NCI-H146 treated with DMSO at 0.1 percent for 48 hours (cell line): ENCODE data around the gene CCNT1.
A peak's percentile ranks its signal among the peaks of the same experiment; 100 is the strongest.
"Not testable (repeated sequence)": the region's sequence is repeated elsewhere in the genome, so short reads cannot be mapped to it uniquely, and the experiment has no call there.

Experiments
- DNase-seq: peaks from one replicate; lab custom pipeline; 2025; ENCODE audit not compliant: unreplicated experiment; lab: John Stamatoyannopoulos, UW

Gene CCNT1

DNA sequence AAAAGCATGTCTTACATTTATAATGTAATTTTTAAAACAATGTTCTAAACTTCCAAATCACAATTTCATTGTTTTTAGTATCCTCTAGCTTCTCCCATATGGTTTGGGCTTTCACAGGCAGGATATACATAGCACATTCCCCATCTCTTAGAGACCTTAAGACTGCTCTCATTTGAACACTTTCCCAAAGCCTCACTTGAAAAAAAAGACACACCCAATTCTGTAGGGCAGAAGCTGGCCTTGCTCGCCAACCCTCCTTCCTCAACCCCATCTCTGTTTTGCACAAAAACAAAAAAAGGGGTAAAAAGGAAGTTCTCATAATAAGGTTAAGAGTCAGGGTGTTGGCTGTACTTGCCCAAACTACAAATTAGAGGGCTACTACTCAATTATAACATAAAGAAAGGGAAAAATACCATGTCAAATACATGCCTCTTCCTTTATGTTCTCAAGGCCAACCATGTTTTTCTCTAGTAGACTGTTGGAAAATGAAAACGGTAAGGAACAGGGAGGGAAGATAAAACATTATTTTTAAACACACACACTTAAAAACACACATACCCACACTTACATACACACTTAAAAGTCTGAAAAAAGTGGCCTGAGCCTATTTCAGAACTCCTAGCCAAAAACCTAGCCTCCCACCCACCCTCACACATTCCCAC, 24.6 kb downstream of the CCNT1 start:
- no peak for DNase-seq

DNA sequence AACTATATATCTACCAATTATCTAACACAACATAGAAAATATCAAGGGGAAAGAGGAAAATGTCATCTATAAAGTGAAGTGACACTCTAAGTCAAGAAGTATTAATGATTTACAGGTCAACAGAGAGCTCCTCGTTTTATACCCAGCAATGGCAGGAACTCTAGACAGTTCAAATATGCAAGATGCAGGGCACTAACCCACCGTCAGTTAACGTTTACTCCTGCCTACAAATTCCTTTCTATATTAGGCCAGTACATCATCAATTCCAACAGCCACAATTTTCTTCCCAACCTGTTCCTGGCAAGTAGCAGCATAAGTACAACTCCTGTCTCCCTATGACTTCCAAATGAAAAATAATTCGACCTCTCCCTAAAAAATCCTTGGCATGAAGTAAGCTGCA, 25.5 kb downstream of the CCNT1 start:
- no peak for DNase-seq

GRCh38 chr12:48690436-48690835, 26.1 kb downstream of the CCNT1 start:
- no peak for DNase-seq

- DNase-seq: no peak
Observed at GRCh38 chr12:48688836-48689235, 27.7 kb downstream of the CCNT1 start.

- DNase-seq: no peak
Observed at GRCh38 chr12:48687592-48687991, 28.9 kb downstream of the CCNT1 start.

- DNase-seq: no peak
Observed at GRCh38 chr12:48686615-48687334, 29.7 kb downstream of the CCNT1 start.

DNA sequence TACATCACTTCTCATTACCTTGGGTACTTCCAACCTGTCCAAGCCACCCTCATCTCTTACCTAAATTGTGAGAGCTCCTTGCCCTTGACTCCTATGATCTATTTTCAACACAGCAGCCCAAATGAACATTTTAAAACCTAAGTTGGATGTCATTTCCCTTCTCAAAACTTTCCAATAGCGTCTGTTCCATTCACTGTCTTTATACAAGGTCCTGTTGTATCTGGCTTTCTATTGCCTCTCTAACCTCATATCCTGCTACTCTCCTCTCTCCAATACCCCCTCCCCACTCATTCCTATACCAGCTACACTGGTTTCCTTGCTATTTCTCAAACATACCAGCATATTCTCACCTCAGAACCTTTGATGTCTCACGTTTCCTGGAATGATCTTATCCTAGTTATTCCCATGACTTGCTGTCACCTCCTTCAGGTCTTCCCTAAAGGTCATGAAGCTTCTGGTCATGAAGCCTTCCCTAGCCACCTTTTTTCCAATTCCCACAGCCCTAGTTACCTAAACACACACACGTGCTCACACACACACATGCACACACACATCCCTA, 30.4 kb downstream of the CCNT1 start:
- DNase-seq: no peak

- no peak for DNase-seq
Observed at GRCh38 chr12:48683534-48683933, 33.0 kb downstream of the CCNT1 start.

DNA sequence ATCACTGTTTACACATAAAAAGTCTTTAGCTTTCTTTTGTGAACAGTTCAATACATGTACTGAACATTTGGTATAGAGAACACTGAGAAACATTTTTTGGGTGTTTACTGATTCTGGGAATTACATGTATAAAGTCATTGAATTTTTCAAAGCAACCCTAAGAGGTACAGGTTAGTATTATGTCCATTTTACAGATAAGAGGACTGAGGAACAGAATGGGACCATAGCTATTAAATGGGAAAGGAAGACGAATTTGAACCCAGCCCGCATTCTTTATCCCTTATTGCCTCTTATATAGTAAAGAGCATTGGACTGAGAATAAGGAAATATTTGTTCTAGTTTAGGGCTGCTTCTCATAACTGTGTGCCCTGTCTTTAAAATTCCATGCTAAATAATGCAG, 33.6 kb downstream of the CCNT1 start:
- no peak for DNase-seq

- not testable (repeated sequence) for DNase-seq
Observed at GRCh38 chr12:48682533-48682905, 34.0 kb downstream of the CCNT1 start.

DNA sequence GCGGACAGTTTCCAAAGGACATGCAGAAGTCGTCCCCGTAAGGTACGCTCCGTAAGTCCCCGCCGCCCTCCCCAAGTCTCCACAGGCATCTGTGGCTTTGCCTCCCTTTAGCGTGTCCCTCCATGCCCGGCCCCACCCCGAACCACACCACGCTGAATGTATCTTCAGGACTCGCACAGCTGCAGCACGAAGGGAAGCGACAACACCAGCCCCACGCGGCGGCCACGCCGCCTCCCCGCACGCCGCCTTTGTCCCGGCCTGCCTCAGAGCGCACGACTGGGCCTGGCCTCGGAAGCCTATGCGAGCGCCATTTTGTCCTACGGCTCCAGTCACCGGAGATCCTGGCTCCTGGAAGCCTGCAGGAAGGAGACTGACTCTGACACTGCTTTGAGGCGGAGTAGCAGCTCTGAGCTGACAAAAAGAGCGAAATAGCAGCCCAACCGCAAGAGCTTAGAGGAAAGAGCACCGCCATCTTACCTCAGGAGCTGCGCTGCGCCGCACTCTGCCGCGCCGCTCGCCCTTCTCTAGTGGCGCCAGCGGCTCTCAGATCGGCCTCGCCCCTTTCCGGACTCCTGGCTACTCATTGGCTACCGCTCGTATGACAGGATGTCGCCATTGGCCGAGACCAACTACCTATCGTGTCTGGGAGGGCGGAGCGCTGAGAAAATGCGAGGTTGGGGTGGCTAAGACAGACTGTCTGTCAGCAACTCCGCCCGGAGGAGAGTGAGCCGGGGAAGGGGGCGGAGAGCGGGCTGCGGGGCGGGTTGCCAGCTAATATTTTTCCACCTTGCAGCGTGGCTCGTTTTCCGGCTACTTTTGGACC, 34.6 kb downstream of the CCNT1 start, which contains the start of gene KANSL2:
KANSL2 (minus strand) TSS at position 529 of the 823 bp plus-strand sequence. CDS start 606 bp downstream, outside the sequence.
- peak; percentile 97 for DNase-seq

DNA sequence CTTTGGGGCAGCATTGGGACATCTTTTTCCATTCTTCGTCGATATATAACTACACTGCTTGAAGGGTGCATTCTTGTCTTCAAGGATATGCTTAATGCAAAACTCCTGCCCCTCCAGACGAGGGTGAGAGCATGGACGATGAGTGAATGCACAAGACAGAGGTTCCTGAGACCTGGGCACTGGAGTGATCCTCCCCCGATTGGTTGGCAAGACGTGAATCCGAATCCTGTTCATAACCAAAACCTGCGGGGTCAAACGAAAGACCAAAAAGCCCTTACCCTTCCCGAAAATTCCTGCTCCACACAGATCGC, 35.2 kb downstream of the CCNT1 start:
- peak; percentile 50 for DNase-seq

DNA sequence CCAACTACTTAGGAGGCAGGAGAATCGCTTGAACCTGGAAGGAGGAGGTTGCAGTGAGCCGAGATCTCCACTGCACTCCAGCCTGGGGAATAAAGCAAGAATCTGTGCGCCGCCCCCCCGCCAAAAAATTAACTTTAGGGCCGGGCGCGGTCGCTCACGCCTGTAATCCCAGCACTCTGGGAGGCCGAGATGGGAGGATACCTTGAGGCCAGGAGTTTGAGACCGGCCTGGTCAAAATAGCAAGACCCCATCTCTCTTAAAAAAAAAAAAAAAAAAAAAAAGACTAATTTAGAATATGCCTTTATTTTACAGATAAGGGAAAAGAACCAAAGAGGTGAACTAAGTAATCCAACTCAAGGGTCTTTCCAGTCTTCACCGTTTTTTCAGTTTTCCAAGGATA, 35.6 kb downstream of the CCNT1 start:
- DNase-seq: no peak

GRCh38 chr12:48678551-48679185, 37.8 kb downstream of the CCNT1 start:
- no peak for DNase-seq

DNA sequence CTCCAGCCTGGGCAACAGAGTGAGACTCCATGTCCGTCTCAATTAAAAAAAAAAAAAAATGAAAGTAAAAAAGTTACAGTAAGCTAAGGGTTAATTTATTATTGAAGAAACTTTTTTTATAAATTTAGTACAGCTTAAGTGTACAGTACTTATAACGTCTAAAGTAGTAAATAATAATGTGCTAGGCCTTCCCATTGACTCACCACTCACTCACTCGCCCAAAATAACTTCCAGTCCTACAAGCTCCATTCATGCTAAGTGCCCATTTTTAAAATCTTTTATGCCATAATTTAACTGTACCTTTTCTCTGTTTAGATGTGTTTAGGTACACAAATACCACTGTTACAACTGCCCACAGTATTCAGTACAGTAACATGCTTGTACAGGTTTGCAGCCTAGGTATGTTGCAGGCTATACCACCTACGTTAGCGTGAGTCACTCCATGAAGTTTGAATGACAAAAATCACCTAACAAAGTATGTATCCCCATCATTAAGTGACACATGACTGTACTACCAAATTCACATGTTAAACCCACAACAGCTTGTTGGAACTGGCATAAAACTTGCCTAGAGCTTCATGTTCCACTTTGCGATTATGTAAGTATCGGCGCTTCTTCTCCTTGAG, 45.2 kb downstream of the CCNT1 start:
- DNase-seq: no peak

DNA sequence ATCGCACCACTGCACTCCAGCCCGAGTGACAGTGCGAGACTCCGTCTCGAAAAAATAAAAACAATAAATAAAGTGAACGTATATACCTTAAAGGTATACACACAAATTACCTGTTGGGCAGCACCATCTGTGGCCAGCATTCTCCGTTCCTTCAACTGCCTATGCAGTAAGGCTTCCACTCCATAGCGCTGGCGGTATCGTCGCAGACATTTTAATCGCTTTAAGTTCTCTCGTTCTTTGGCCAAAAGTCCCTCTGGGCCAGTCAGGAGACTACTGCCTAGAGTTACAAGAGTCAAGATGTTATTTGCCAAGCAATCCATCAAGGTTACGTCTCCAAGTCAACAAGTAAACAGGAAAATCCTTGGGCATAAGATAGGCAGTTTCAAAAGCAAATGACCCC, 47.5 kb downstream of the CCNT1 start:
- no peak for DNase-seq

- DNase-seq: no peak
Observed at GRCh38 chr12:48659863-48660262, 56.6 kb downstream of the CCNT1 start.

DNA sequence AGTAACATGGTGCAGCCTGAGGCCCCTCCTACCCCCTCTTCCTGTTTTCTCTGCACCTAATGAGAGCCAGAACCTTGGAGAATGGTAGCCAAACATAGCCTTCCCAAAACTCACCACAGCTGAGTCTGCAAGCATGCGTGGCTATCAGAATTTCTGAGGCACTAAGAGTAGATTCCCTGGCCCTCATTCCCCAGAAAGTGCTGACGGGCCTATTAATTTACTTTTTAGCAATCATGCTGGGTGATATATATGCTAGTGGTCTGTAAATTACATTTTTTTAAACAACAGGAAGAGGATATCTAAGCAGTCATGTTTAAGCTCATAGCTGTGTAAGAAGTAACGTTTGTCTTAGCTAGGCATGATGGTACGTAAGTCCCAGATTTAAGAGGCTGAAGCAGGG, 64.8 kb downstream of the CCNT1 start:
- DNase-seq: no peak

DNA sequence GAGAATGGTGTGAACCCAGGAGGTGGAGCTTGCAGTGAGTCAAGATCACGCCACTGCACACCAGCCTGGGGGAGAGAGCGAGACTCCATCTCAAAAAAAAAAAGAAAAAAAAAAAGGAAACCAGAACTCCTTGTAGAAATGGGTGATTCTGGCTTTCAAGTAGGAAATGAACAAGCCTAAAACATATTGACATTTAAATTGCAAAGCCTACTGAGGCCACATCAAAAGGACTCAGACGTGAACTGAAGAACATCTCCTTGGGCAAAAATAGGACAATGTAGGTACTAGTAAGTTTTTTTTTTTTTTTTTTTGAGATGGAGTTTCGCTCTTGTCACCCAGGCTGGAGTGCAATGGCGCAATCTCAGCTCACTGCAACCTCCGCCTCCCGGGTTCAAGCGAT, 71.2 kb downstream of the CCNT1 start:
- not testable (repeated sequence) for DNase-seq

DNA sequence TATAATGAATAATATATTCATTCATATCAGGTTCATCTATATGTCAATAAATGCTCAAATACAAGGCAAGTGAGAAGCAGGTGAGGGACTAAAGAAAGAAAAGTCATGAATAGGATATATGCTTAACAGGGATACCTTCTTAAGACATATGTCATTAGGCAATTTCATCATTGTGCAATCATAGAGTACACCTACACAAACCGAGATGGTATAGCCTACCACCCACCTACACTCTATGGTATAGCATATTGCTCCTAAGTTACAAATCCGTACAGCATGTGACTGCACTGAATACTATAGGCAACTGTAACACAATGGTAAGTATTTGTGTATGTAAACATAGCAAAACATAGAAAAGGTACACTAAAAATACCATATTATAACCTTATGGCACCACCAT, 73.5 kb downstream of the CCNT1 start:
- no peak for DNase-seq
